GM12878 (cell line): ENCODE data around the gene CNOT10. TPM values are rescaled to one million over a fixed set of nuclear protein-coding genes. Genes with fewer than 3 reads are reported as not detected.

ENCODE experiments used
- ATAC-seq: fragments of 200-7000 bp; cut with Tn5 transposase; 3 replicates; pipeline ENCODE4 v1.9.1; 2020; ENCODE audit warnings: mild to moderate bottlenecking, moderate library complexity
- BruUV-seq: library from RNA; stranded (reverse); fragments of 400-500 nt; replicated peaks from 2 replicates; lab custom pipeline; 2021; lab: Mats Ljungman, UMichigan
- CTCF ChIA-PET: fragments of 300-600 bp; sonication (Branson Sonifier 250); formaldehyde crosslinking; extraction: SDS; loops from one replicate; lab custom pipeline; 2021; ENCODE audit warnings: inconsistent platforms; lab: Yijun Ruan, JAX
- POLR2A ChIA-PET: fragments of 350-600 bp; formaldehyde crosslinking; extraction: SDS; loops from one replicate; lab custom pipeline; 2021; ENCODE audit warnings: inconsistent platforms; lab: Charles Lee
- RAD21 ChIA-PET: fragments of 300-600 bp; sonication (Branson Sonifier 250); formaldehyde crosslinking; loops from one replicate; lab custom pipeline; 2023; ENCODE audit warnings: antibody characterized with exemption; ENCODE audit not compliant: unreplicated experiment; lab: Charles Lee
- SMC1A ChIA-PET: fragments of 300-600 bp; sonication (Branson Sonifier 250); formaldehyde crosslinking; loops from one replicate; lab custom pipeline; 2023; ENCODE audit not compliant: unreplicated experiment, uncharacterized antibody; lab: Charles Lee
- DNase-seq: peaks from one replicate; pipeline ENCODE4 v3.0.0-alpha.2; 2011; ENCODE audit warnings: low read depth, low spot score
- FAIRE-seq: peaks from 3 replicates; lab custom pipeline; 2011; peaks lifted over from hg19 to GRCh38; lab: Jason Lieb, UNC
- H2AFZ ChIP-seq: 2 replicates; pipeline ENCODE4 v1.6.0; 2011; ENCODE audit warnings: low read depth, low read length, control low read depth; ENCODE audit not compliant: control insufficient read depth
- H3K27ac ChIP-seq: 2 replicates; pipeline ENCODE4 v1.5.1; 2011; ENCODE audit warnings: control low read depth; ENCODE audit not compliant: control insufficient read depth, insufficient read depth
- H3K27me3 ChIP-seq, 2 experiments: replicated peaks in 1 of 2; 2 replicates each; pipeline versions ENCODE4 v1.6.0 to v1.6.1; 2011; ENCODE audit warnings: low read length in 1 of 2; ENCODE audit not compliant: control insufficient read depth in 2 of 2, insufficient read depth in 2 of 2
- H3K36me3 ChIP-seq, 2 experiments: 2 replicates each; pipeline ENCODE4 v1.5.1; 2011; ENCODE audit warnings: low read length in 1 of 2; ENCODE audit not compliant: control insufficient read depth in 2 of 2, insufficient read depth in 2 of 2
- H3K4me1 ChIP-seq: 2 replicates; pipeline ENCODE4 v1.6.1; 2011; ENCODE audit warnings: mild to moderate bottlenecking, low read length, moderate library complexity, mixed read lengths; ENCODE audit not compliant: control insufficient read depth, insufficient read depth
- H3K4me2 ChIP-seq: 2 replicates; pipeline ENCODE4 v1.6.0; 2011; ENCODE audit warnings: control low read depth; ENCODE audit not compliant: control insufficient read depth, insufficient read depth
- H3K4me3 ChIP-seq: fragments of 200-600 bp; sonication (generic); 2 replicates; pipeline ENCODE4 v1.5.1; 2016
- H3K79me2 ChIP-seq: 2 replicates; pipeline ENCODE4 v1.6.0; 2011; ENCODE audit warnings: low read length; ENCODE audit not compliant: control insufficient read depth, insufficient read depth
- H3K9ac ChIP-seq: 2 replicates; pipeline ENCODE4 v1.8.0; 2011; ENCODE audit warnings: low read length, control low read depth, mixed read lengths; ENCODE audit not compliant: control insufficient read depth, insufficient read depth
- H3K9me3 ChIP-seq: replicated peaks from 3 replicates; pipeline ENCODE4 v1.5.1; 2011; ENCODE audit warnings: mild to moderate bottlenecking, low read length; ENCODE audit not compliant: control insufficient read depth, insufficient read depth
- H4K20me1 ChIP-seq: 2 replicates; pipeline ENCODE4 v1.6.0; 2011; ENCODE audit not compliant: control insufficient read depth, insufficient read depth
- ATF7 ChIP-seq: fragments of 450-650 bp; IDR thresholded peaks from 2 replicates; pipeline ENCODE4 v1.6.1; 2016; ENCODE audit warnings: low read depth, mild to moderate bottlenecking
- BRCA1 ChIP-seq: IDR thresholded peaks from 2 replicates; pipeline ENCODE4 v1.6.1; 2011; ENCODE audit warnings: low read depth, low read length, improper control_type of control experiment
- CBFB ChIP-seq: IDR thresholded peaks from 2 replicates; pipeline ENCODE4 v1.6.1; 2016; ENCODE audit warnings: antibody characterized with exemption, low read depth
- E4F1 ChIP-seq: fragments of 450-650 bp; IDR thresholded peaks from 2 replicates; pipeline ENCODE4 v1.6.1; 2018; ENCODE audit warnings: borderline replicate concordance, mild to moderate bottlenecking; ENCODE audit not compliant: partially characterized antibody
- ETV6 ChIP-seq, 2 experiments: fragments of 450-650 bp in 1 of 2; IDR thresholded peaks in 1 of 2; conservative IDR thresholded peaks in 1 of 2; 2 replicates each; pipeline ENCODE4 v1.6.1; 2014; ENCODE audit warnings: antibody characterized with exemption in 1 of 2, borderline replicate concordance in 1 of 2, low read depth in 1 of 2, mild to moderate bottlenecking in 1 of 2, moderate library complexity in 1 of 2
- HSF1 ChIP-seq: fragments of 150-350 bp; IDR thresholded peaks from 2 replicates; pipeline ENCODE4 v1.6.1; 2014; ENCODE audit warnings: mild to moderate bottlenecking, low read depth, low read length
- MYC ChIP-seq: IDR thresholded peaks from 2 replicates; pipeline ENCODE4 v1.6.1; 2011; ENCODE audit warnings: mild to moderate bottlenecking, low read length, moderate library complexity, inconsistent platforms; ENCODE audit not compliant: insufficient read depth, insufficient replicate concordance, insufficient read length, severe bottlenecking
- PAX5 ChIP-seq: IDR thresholded peaks from 2 replicates; pipeline ENCODE4 v1.6.1; 2011; ENCODE audit warnings: low read depth, low read length, borderline replicate concordance
- POLR2AphosphoS2 ChIP-seq: IDR thresholded peaks from 2 replicates; pipeline ENCODE4 v1.6.1; 2011; ENCODE audit warnings: low read depth, mild to moderate bottlenecking, low read length, improper control_type of control experiment, moderate library complexity
- POU2F2 ChIP-seq: IDR thresholded peaks from 3 replicates; pipeline ENCODE4 v1.6.1; 2011; ENCODE audit warnings: low read depth, mild to moderate bottlenecking, low read length, borderline replicate concordance
- SMAD1 ChIP-seq: fragments of 450-650 bp; IDR thresholded peaks from 2 replicates; pipeline ENCODE4 v1.6.1; 2018; ENCODE audit warnings: mild to moderate bottlenecking, low read depth; ENCODE audit not compliant: partially characterized antibody
- SP1 ChIP-seq: IDR thresholded peaks from one replicate; pipeline ENCODE4 v1.6.1; 2011; ENCODE audit warnings: low read depth, low read length
- STAT1 ChIP-seq: fragments of 450-650 bp; conservative IDR thresholded peaks from 2 replicates; pipeline ENCODE4 v1.6.1; 2014; ENCODE audit warnings: antibody characterized with exemption, mild to moderate bottlenecking
- SUZ12 ChIP-seq: fragments of 200-600 bp; sonication (generic); IDR thresholded peaks from one replicate; pipeline ENCODE4 v1.6.1; 2018; ENCODE audit warnings: antibody characterized with exemption, mild to moderate bottlenecking; ENCODE audit not compliant: unreplicated experiment
- ZNF24 ChIP-seq: fragments of 450-650 bp; IDR thresholded peaks from 2 replicates; pipeline ENCODE4 v1.6.1; 2017; ENCODE audit warnings: antibody characterized with exemption, mild to moderate bottlenecking
- ZNF274 ChIP-seq: IDR thresholded peaks from one replicate; pipeline ENCODE4 v1.8.0; 2011; ENCODE audit not compliant: insufficient read length, insufficient read depth
- ZNF592 ChIP-seq: fragments of 450-650 bp; IDR thresholded peaks from 2 replicates; pipeline ENCODE4 v1.6.1; 2017; ENCODE audit warnings: mild to moderate bottlenecking, moderate library complexity
- WGBS: methylation state at CpG from one replicate; pipeline ENCODE4 v1.1.6; 2016; ENCODE audit warnings: low lambda C conversion rate; ENCODE audit not compliant: insufficient replicate concordance, insufficient coverage; ENCODE audit errors: missing lambda C conversion rate; 5-methylcytosine and 5-hydroxymethylcytosine counted together
- in situ Hi-C: fragments of 300-500 bp; cut with MboI; formaldehyde crosslinking; loops from 9 replicates; pipeline ENCODE4 v1.14.3; 2018; ENCODE audit warnings: mixed read lengths
- intact Hi-C: fragments of 100-400 bp; cut with micrococcal nuclease; formaldehyde crosslinking; loops from one replicate; pipeline ENCODE4 v1.14.2; 2022; ENCODE audit not compliant: unreplicated experiment
- polyA plus RNA-seq, 11 experiments: library from polyadenylated mRNA; depleted of rRNA in 4 of 11; unstranded in 6 of 11; stranded (reverse) in 5 of 11; fragments of >200 nt; fragmentation: Nextera tagmentation in 4 of 11; fragmentation: Illumina TruSeq in 1 of 11; extraction: Ambion mirVana in 4 of 11; extraction: Trizol in 1 of 11; gene quantifications; 1 replicate in 1 of 11; 2 replicates in 10 of 11; pipeline versions ENCODE4 v1.2.1 to v1.2.3, GENCODE V29; 2011 to 2016; ENCODE audit warnings: inconsistent platforms in 2 of 11, missing spikeins in 2 of 11, low read depth in 1 of 11
- total RNA-seq, 4 experiments: library from RNA; depleted of rRNA in 3 of 4; stranded (reverse); fragments of >200 nt in 3 of 4; fragmentation: Illumina TruSeq in 1 of 4; extraction: Trizol in 1 of 4; gene quantifications; 2 replicates each; pipeline versions ENCODE4 v1.2.1 to v1.2.3, GENCODE V29; 2013 to 2021

Gene CNOT10
- total and polyA plus RNA-seq, 10 of the 15 experiments (the other 5 are each of a cell fraction or from before 2014, with no cell fraction given): 18.2 to 51.9 (median 45.5) TPM

- POLR2A ChIA-PET: no interaction called here
- no peak overlapping the region for H3K27ac ChIP-seq
- DNase-seq (no peak), ATAC-seq (no peak), FAIRE-seq (no peak)
- no peaks in the 10 kb centered on the region for H3K36me3 ChIP-seq
- SMC1A ChIA-PET: interaction anchor here (1.0 kb wide), 1 partner anchor 149 kb away, joined by 3 read pairs; no protein-coding TSS in a partner anchor
- H3K27me3 ChIP-seq: no peaks in the 10 kb centered on the region; a peak in 1 of 4 replicates
- BruUV-seq: no TSS peak
- no peak overlapping the region for H3K4me2 ChIP-seq
- no peak for TF ChIP-seq BRCA1
- TF ChIP-seq ZNF274: no peak
- no peak for TF ChIP-seq ETV6 (conservative IDR thresholded peaks at IDR 0.05 in 1 of 2, IDR thresholded peaks at IDR 0.05 in 1 of 2; ENCODE audit: borderline replicate concordance in 1 of 2, low read depth in 1 of 2)
- no peak for TF ChIP-seq CBFB
- no peak for TF ChIP-seq SMAD1
- TF ChIP-seq ZNF24: no peak
- no peak for TF ChIP-seq SUZ12
- no peak for TF ChIP-seq POU2F2
- no peak for TF ChIP-seq HSF1
- no peak for TF ChIP-seq PAX5
- TF ChIP-seq POLR2AphosphoS2: no peak
- TF ChIP-seq E4F1: no peak
- TF ChIP-seq ZNF592: no peak
- no peak for TF ChIP-seq ATF7
- TF ChIP-seq MYC: no peak
- TF ChIP-seq SP1: no peak
- no peak for TF ChIP-seq STAT1
- intact Hi-C loops (no loop called here), in situ Hi-C loops (no loop called here)
- H3K79me2 ChIP-seq: no peaks in the 10 kb centered on the region
- 57% methylated on average over 3 of the region's 3 CpGs for WGBS
- H4K20me1 ChIP-seq: no peaks in the 10 kb centered on the region
- no peak overlapping the region for H2AFZ ChIP-seq
- H3K4me1 ChIP-seq: no peaks in the 10 kb centered on the region
- H3K9ac ChIP-seq: no peak overlapping the region
- CTCF ChIA-PET: no interaction called here
- H3K9me3 ChIP-seq: no peaks in the 10 kb centered on the region; the same call in 2 of the 3 replicates
- RAD21 ChIA-PET: no interaction called here
- H3K4me3 ChIP-seq: no peak overlapping the region
Observed at GRCh38 chr3:32655167-32655566, 29.8 kb upstream of the CNOT10 start.
